Stimulated activated CD4-positive, alpha-beta T cell treated with anti-CD3 and anti-CD28 coated beads, Interleukin-2, amount 100 ng/mL, for 24 hours (primary cell): ENCODE results near the gene SERPINA1.

Experiments
- DNase-seq, 2 donors: peaks; one replicate each; pipeline ENCODE4 v3.0.0-alpha.2; 2020

SERPINA1 gene

DNA sequence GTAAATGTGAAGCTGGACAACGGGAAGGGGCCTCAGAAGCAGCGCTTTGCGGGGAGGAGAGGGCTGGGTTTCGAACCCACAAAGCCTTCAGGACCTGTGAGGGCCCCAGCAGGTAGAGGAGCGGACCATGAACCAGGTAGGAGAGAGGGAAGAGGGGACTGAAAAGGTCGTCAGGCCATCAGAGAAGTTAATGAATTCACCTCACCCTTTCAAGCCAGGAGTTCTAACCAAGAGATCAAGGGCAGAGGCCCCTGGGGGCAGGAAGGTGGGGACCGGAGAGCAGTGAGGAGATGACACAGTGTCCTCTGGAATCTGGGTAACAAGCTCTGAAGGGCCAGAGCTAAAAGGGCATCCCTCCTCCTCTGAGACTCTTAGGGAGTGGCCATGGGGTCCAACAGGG, 19.4 kb downstream of the SERPINA1 start:
- no peak for DNase-seq

GRCh38 chr14:94368243-94368590, 20.2 kb downstream of the SERPINA1 start:
- DNase-seq = no peak

DNA sequence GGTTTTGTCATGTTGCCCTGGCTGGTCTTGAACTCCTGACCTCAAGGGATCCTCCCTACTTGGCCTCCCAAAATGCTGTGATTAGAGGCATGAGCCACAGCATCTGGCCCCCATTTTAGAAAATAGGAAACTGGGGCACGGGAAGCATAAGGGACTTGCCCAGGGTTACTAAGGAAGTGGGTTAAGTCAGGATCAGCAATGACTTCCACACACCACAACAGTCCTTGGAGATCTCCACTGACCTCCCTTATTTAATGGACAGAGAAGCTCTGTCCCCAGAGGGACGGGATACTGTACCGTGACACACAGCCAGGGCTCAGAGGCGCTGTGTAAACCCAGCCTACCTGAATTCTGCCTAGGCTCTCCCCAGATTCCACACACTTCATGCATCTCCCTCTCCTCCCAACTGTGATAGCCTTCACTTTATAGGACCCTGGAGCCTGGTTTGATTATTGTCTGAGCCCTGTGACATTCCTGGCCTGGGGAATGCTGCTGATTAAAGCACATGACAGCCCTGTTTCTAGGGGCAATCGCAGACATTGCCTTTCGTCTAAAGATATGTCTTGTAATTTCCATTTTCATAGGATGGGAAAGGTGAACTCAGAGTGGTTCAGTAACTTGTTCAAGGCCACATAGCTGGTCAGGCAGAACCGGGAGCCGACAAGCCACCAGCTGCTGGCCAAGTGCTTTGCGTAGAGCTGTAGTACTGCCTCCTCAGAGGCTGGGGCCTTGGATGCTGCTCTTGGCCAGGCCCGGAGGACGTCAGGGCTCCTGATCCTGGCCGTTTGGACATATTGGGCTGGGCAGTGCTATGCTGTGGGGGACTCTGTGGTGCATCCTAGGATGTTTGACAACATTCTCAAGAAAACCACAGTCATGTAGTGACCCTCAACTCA, 20.8 kb downstream of the SERPINA1 start:
- no peak for DNase-seq

- no peak for DNase-seq
These were observed 22.1 kb downstream of the SERPINA1 start, which contains the start of gene SERPINA2 for GRCh38 chr14:94366146-94366915. SERPINA2 (minus strand) TSS chr14:94366698.

GRCh38 chr14:94365624-94366023, 22.8 kb downstream of the SERPINA1 start:
- no peak for DNase-seq

GRCh38 chr14:94364964-94365363, 23.4 kb downstream of the SERPINA1 start:
- DNase-seq = no peak

- no peak for DNase-seq
These were observed 24.4 kb downstream of the SERPINA1 start for GRCh38 chr14:94364037-94364436.

DNA sequence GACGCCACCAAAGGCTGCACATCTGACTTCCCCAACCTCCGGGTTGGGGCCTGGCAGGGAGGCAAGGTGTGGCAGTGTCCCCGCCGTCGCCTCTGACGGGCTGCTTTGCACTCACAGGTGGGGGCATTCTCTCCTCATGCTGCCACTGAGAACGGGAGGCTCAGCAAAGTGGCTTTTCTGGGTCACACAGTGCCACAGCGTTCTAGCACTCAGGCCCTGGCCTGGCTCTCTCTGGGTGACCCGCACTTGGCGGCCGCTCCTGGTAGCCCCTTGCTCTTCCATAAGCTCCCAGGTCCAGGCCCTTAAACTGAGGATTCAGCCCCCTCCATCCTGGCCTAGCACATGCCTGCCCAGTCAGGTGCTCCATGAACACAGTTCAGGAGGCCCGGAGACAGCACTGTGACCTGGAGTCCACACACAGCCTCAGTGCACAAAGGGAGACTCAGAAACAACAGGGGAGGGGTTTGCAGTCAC, 25.2 kb downstream of the SERPINA1 start:
- DNase-seq = no peak

DNA sequence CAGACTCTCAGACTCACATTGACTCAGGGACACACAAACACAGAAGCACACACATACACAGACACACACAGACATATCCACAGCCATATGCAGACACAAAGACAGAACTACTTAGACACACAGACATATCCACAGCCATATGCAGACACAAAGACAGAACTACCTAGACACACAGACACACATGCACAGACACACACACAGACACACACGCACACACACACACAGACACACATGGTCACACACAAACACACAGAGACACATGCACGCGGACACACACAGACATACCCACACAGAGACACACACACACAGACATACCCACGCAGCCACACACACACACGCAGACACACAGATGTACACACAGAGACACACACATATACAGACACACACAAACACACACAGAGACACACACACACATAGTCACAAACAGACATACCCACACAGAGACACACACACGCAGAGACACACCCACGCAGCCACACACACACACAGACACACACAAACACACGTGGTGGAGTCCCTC, 25.7 kb downstream of the SERPINA1 start:
- no peak for DNase-seq

DNA sequence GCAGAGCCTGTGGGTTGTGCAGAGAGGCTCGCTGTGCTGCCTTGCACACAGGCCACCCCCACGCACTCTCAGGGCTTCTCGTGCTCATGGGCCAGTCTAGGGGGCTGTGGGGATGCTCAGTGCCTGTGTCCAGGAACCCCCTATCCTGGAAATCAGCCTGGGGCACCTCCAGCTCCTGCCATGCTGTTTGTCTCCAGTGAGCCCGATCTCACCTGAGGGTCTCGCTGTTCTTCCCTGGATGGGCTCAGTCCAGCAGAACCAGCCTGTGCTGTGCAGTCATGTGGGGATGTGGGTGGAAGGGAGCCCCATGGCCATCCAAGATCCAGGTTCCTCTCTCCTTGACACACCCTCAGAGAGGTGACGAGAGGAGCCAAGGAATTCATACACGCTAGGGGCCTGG, 26.7 kb downstream of the SERPINA1 start:
- no peak for DNase-seq

DNA sequence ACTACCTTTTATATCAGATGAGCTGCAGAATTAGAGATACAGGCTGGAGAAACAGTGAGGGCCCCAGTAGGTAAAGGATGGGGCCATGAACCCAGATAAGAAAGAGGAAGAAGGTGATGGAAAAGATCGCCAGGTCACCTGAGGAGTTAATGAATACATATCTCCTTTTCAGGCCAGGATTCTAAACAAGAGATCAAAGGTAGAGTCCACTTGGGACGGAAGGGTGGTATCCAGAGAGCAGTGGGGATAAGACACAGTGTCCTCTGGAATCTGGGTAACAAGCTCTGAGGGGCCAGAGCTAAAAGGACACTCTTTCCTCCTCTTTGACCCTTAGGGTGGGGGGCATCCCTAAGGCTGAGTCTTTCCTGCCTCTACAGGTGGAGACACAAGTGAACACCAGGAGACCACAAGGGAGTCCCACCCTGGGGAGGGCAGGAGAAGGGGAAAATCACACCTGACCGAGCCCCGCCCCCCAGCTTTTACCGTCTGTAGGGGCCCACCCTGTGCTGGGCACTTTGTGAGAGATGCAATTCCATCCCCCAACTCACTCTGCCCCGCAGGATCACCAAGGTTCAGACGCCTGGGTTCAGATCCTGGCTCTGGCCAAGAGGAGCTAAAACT, 27.3 kb downstream of the SERPINA1 start:
- DNase-seq = no peak

DNA sequence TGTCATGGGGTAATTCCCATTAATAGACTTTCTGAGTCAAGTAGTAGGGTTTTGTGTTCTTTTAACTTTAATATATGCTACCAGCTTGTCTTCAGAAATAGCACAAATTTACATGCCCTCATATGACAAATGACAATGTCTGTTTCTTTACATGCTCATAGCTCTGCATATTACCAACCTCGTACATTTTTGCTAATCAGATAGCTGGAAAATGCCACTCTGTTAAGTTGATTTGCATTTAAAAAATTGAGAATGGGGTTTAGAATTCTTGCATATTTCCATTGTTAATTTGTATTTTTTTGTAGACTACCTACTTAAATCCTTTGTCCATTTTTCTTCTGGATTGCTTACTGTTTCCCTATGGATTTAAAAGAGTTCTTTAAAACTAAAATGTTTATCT, 31.2 kb downstream of the SERPINA1 start:
- DNase-seq = no peak

- no peak for DNase-seq
These were observed 31.9 kb downstream of the SERPINA1 start for GRCh38 chr14:94356379-94357056.

- peak; percentile 15 to 17 for DNase-seq
These were observed 33.1 kb downstream of the SERPINA1 start for GRCh38 chr14:94355191-94355794.

- no peak for DNase-seq
These were observed 33.7 kb downstream of the SERPINA1 start for GRCh38 chr14:94354638-94355185.

GRCh38 chr14:94354190-94354589, 34.2 kb downstream of the SERPINA1 start:
- peak in 1 of 2 donors; percentile 4 for DNase-seq

DNA sequence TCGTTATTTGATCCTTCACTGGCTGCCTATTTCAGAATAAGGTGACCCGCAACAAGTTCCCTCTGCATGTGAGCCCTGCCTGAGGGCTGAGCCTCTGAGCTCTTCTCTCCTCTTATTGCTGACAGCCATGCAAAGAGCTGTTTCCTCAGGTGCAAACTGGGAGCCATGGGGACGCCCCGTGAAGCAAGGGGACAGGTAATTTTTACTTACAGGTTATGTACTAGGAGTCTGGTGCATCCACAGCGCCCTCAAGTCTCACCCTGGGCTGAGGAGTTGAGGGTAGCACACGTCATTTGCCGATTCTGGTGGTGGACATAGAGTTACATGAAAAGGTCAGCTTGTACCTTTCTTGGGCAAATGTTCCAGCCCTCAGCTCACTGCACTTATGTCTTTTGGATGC, 39.1 kb downstream of the SERPINA1 start:
- peak in 1 of 2 donors; percentile 8 for DNase-seq

DNA sequence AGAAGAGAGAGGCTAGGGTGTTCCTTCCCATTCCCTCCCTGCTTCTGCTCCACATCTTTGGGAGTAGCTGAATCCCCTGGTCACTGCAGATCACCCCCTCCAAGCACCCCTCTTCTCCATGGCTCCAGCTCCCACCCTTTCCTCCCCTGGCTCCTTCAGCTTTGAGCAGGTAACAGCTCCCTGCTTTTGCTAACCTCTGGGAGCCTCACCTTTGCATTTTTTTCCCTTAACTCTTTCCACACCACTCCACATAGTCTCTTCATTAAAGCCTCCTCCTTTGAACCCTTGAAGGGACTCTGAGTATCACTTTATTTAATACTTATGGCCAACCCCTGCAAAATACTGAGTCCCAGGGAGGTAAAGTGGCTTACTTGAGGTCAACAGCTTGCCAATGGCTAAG, 39.6 kb downstream of the SERPINA1 start:
- DNase-seq = no peak

DNA sequence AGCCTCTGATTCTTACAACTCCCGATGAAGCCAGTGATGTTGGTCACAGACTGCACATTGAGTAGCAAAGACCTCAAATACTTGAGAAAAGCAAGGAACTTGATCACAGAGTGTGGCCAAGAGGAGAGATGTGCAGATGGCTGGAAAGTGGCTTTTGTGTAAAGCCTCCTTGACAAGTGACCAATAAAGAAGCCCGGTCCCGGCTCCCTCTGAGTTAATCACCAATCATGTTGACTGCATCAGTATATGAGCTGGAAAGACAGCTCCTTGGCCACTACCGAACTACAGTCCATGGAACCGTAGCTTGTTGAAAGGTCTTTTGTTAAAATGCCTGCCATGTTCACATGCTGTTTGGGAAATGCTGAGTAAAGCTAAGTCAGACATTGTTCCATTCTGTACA, 41.6 kb downstream of the SERPINA1 start:
- no peak for DNase-seq

GRCh38 chr14:94346065-94346786, 42.2 kb downstream of the SERPINA1 start:
- peak; percentile 65 to 66 for DNase-seq
